SW 1271 (cell line): ENCODE measurements around the gene ATPAF1.

Experiments used
- DNase-seq, 2 experiments: peaks; one replicate each; lab custom pipeline; 2025; lab: John Stamatoyannopoulos, UW

ATPAF1 gene

GRCh38 chr1:46592823-46593222, 75.3 kb downstream of the ATPAF1 start:
- no peak for DNase-seq

DNA sequence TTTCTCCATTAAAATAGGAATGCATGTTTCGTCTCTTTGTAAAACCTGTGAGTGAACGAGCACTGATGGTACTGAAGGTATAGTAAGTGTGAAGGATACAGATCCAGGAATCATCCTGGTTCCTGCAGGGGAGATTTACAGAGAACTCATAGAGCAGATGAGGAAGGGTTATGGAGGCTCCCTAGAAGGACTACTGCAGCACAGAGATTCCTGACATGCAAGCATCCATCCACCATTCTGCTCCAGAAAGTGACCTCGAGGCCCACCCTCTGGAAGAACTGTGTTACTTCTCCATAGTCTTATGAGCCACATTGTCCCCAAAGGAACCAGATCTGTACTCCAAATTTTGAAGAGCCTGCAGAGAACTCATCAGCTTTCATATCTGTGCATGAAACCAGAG, 78.6 kb downstream of the ATPAF1 start:
- no peak for DNase-seq

GRCh38 chr1:46587069-46587468, 81.1 kb downstream of the ATPAF1 start:
- DNase-seq, result no peak

DNA sequence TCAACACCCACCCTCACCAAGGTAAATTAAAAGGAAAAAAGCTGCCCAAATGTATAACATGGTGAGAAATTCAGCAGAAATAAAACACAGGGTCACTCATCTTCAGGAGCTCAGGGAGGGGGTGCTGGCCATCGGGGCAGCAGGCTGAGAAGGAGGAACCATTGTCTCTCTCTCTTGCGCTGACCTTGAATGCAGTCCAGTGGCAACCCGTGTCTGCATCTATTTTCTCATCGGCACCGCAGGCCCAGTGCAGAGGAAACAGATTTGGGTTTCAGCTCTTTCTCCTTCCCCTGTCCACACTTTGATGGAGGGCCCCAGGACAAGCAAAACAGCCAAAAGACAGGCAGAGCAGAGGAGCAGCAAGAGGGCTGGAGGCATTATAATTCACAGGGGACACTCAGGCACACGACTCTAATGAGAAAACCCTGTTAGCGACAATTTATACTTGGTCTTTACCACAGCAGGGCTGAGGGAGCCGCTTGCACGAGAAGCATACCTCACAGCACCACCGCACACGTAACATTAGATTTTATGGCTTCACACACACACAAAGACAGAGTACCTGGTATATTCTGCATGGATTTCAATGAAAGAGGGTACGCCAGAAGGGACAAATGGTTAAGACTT, 82.7 kb downstream of the ATPAF1 start:
- no peak for DNase-seq

DNA sequence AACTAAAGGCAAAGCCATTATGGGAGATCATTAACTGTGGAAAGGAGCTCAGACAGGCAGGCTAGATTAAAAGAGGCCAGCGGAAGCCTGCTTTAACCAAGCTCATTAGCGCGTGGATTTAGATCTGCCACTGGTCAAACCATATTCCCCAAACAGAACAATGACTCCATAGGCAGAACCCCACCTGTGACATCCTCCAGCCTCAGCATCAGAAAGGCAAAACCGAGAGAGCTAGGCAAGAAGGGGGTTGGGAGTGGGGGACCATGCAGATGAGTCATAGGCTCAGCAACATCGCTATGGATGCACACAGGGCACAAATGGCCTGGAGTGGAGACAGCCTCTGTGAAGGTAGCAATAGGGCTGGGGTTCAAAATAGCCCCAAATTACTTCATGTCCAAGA, 84.7 kb downstream of the ATPAF1 start:
- DNase-seq, result no peak

- no peak for DNase-seq
Measured at GRCh38 chr1:46582972-46583371, 85.2 kb downstream of the ATPAF1 start.
